RCC 7860 (cell line): Measurements from ENCODE around the gene ZBTB3.
"Not testable (repeated sequence)": the region's sequence is repeated elsewhere in the genome, so short reads cannot be mapped to it uniquely, and the experiment has no call there.

Source experiments
- DNase-seq: peaks from one replicate; pipeline ENCODE4 v3.0.0-alpha.2; 2015; ENCODE audit warnings: low spot score
- FAIRE-seq: peaks from 2 replicates; lab custom pipeline; 2012; peaks lifted over from hg19 to GRCh38; lab: Jason Lieb, UNC

Gene ZBTB3

GRCh38 chr11:62757846-62758788, 4.2 kb upstream of the ZBTB3 start:
- FAIRE-seq = no peak

GRCh38 chr11:62755086-62755615, 1.2 kb upstream of the ZBTB3 start:
- no peak for DNase-seq
- no peak for FAIRE-seq

More at GRCh38 chr11:62757846-62758788, 4.2 kb upstream of the ZBTB3 start:
- DNase-seq = no peak

- DNase-seq = no peak
- no peak for FAIRE-seq
These were observed 795 bp downstream of the ZBTB3 start for GRCh38 chr11:62752994-62753735.

GRCh38 chr11:62752177-62752785, 1.7 kb downstream of the ZBTB3 start:
- FAIRE-seq (no peak), DNase-seq (no peak)

GRCh38 chr11:62749931-62750330, 4.0 kb downstream of the ZBTB3 start:
- not testable (repeated sequence) for DNase-seq, FAIRE-seq

GRCh38 chr11:62747475-62748160, 6.3 kb downstream of the ZBTB3 start:
- FAIRE-seq (no peak), DNase-seq (no peak)

- FAIRE-seq (no peak), DNase-seq (no peak)
These were observed 16.8 kb downstream of the ZBTB3 start for GRCh38 chr11:62737196-62737595.

- FAIRE-seq = no peak
- DNase-seq = no peak
These were observed 21.1 kb downstream of the ZBTB3 start for GRCh38 chr11:62732830-62733229.

- DNase-seq, FAIRE-seq: not testable (repeated sequence)
These were observed 23.9 kb downstream of the ZBTB3 start for GRCh38 chr11:62730076-62730475.

GRCh38 chr11:62728171-62728988, 25.6 kb downstream of the ZBTB3 start, which contains the start of gene TTC9C:
TSS of gene TTC9C (plus strand) at chr11:62728486. CDS start at chr11:62728849, 363 bp downstream.
- no peak for FAIRE-seq

GRCh38 chr11:62727872-62728170, 26.1 kb downstream of the ZBTB3 start:
- FAIRE-seq = peak; percentile 86
- peak; percentile 90 for DNase-seq

More at GRCh38 chr11:62728171-62728988, 25.6 kb downstream of the ZBTB3 start, which contains the start of gene TTC9C:
- peak; percentile 63 for DNase-seq

- peak; percentile 67 for FAIRE-seq
- DNase-seq = peak; percentile 98
These were observed 26.6 kb downstream of the ZBTB3 start, which contains the start of gene HNRNPUL2 for GRCh38 chr11:62727165-62727871. TSS of gene HNRNPUL2 (minus strand) at chr11:62727457. CDS start at chr11:62727156, 301 bp downstream.

- no peak for DNase-seq
These were observed 27.1 kb downstream of the ZBTB3 start for GRCh38 chr11:62726915-62727164.

GRCh38 chr11:62726156-62726914, 27.6 kb downstream of the ZBTB3 start:
- FAIRE-seq = no peak
- no peak for DNase-seq

More at GRCh38 chr11:62726915-62727164, 27.1 kb downstream of the ZBTB3 start:
- no peak for FAIRE-seq

GRCh38 chr11:62725646-62726045, 28.3 kb downstream of the ZBTB3 start:
- FAIRE-seq (no peak), DNase-seq (peak; percentile 9)

- DNase-seq (no peak), FAIRE-seq (no peak)
These were observed 29.8 kb downstream of the ZBTB3 start for GRCh38 chr11:62724171-62724570.

GRCh38 chr11:62721994-62722393, 32.0 kb downstream of the ZBTB3 start:
- no peak for FAIRE-seq

GRCh38 chr11:62719302-62719978, 34.5 kb downstream of the ZBTB3 start:
- DNase-seq (no peak), FAIRE-seq (no peak)

More at GRCh38 chr11:62721994-62722393, 32.0 kb downstream of the ZBTB3 start:
- no peak for DNase-seq
